ENCODE data around the gene NOD1.
A peak's percentile ranks its signal among the peaks of the same experiment; 100 is the strongest.
"Not testable (repeated sequence)": the region's sequence is repeated elsewhere in the genome, so short reads cannot be mapped to it uniquely, and the experiment has no call there.

Gene NOD1

DNA sequence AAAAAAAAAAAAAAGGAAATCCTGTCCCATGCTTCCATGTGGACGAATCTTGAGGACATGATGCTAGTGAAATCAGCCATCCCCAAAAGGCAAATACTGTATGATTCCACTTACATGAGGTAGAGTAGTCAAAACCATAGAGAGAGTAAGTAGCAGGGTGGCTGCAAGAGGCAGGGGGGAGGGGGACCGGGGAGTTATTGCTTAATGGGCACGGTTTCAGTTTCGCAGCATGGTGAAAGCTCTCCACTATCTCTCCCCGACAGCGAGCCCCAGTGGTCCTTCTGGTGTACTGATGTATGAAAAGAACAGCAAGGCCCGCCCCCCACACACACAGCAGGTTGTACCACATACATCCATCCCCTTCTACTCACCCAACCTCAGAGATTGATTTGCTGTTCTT, 32.8 kb downstream of the NOD1 start:
- peak; percentile 69 for DNase-seq

DNA sequence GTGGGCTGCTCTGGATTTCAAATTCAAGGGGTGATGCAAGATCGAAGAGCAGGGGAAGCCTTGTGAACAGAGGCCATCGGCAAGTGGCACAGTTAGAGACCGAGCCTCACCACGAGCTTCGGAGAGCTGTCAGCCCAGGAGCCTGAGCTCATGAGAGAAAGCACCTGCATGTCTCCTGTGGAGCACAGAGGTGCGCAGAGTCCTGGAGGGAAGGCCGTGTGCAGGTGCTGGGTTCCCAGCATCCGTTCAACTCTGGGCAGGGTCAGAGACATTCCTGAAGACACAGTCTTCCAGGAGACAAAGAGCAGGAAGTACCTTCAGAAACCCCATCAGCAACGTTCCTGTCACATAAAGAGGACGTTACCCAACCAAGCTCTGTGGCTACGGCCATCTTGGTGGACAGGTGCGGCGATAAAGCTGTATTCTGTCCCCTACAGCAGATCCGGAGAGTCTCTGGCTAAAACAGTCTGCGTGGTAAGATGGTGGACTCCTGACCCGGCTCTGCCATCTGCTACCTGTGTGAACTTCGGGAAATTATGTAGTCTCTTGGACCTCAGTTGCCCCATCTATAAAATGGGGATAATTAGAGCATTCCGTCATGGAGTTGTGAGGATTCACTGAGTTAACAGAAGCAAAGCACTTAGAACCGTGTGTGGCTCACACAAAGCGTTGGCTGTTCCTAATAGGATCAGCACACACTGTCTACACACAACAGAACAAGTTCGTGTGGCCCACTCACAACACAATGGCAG, 40.6 kb downstream of the NOD1 start:
- DNase-seq, result no peak

DNA sequence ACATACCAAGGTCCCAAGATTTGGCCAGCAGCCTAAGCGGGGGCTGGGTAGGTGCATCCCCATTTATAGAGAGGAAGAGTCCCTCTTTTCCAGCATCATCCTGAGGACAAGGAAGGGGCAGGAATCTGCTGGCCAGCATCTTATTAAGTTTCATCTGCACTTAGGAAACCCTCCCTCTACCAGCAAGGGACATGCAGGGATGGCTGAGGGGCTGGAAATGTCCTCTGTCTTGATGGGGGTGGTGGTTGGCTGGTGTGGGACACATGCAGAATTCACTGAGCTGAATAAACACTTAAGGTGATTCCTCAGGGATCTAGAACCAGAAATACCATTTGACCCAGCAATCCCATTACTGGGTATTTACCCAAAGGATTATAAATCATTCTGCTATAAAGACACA, 42.1 kb downstream of the NOD1 start:
- DNase-seq, result no peak

DNA sequence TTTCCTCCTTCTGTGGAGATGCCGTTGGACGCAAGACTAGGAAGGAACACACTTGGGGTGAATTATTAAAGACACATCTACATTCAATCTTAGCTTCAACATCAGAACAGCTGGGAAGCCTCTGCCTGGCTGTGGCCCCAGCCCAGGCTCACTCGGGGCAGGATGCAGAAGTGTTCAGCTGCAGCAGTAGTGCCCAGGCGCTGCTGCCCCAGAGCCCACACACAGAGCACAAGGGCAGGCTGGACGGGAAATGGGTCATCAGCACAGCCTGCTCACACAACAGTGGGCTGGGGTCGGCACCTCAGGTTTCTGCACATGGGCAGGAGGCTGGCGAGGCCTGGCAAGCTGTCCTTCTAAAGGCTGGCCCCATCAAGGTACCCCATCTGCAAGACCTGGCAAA, 42.5 kb downstream of the NOD1 start:
- DNase-seq, result no peak

DNA sequence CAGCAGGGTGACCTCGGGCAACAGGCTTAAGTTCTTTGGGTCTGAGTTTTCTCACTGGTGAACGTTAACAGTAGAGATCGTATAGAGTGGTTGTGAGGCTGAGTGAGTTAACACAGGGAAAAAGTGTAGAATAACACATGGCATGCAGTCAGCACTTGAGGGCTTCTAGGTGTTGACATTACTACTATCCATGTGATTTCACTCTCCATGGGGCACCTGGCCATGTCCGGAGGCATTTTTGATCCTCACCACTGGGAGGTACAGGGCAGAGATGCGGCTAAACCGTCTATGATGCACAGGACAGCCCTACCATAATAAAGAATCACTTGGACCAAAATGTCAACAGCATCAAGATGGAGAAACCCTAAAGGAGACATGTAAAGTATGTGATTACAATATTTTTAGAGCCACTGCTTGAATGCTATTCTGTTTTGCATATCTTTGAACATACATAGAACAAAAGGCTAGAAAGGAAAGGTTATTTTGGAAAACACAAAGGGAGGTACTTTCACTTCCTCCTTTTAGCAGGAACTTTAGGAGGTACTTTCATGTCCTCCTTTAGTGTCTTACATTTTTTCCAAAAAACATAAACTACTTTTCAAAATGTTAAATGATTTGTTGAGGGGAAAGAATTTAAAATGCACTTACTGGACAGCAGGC, 44.3 kb downstream of the NOD1 start:
- no peak for DNase-seq

DNA sequence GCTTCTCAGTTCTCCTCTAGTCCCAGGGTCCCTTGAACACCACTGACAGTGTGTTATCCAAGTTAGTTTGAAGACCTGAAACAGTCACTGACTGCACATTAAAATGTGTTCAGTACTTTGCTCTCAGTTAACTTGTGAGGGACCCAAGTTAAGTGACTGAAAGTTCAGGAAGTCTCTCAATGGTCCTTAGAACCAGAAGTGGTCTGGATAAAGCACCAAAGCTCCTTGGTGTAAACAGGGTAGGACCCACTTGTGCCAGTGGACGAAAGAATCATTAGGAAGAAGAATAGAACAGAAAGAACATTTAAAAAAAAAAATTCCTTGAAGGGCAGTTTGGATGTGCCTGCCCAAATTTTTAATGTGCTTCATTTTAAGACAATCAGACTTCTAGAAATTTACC, 45.1 kb downstream of the NOD1 start:
- no peak for DNase-seq

DNA sequence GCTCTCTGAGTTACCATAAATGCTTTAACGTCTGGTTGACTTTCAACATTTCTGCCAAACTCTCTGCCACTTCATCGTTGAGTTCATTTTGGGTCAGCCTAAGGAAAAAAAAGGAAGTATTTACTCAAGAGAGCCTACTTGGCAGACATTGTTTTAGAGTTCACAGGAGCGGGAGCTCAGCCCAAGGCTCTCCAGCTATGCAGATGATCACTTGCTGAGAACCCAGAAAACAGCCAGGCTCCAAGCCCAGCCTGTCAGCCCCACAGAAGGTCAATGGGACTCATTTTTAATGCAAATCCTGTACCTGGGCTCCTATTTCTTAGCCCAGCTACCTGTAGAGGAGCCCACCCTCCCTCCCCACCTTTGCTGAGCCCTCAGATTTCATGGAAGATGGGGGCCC, 45.5 kb downstream of the NOD1 start:
- DNase-seq, result no peak

DNA sequence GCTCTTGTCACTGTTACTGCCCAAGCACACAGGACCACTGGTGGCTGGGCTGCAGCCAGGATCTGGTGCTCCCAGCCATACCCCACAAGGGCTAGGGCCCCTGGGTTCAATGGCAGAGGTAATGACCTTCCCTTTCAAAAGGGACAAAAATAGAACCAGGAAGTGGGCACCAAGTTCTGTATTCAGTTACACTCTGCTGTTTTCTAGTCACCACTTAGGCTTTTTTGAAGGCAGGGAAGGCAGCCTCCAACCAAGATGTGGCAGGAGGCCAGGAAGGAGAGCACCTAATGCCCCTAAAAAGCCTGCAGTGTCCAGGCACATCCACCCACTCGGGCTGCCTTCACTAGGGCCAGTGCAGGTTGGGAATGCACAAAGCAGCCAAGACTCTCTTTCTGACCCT, 47.8 kb downstream of the NOD1 start:
- DNase-seq, result no peak

DNA sequence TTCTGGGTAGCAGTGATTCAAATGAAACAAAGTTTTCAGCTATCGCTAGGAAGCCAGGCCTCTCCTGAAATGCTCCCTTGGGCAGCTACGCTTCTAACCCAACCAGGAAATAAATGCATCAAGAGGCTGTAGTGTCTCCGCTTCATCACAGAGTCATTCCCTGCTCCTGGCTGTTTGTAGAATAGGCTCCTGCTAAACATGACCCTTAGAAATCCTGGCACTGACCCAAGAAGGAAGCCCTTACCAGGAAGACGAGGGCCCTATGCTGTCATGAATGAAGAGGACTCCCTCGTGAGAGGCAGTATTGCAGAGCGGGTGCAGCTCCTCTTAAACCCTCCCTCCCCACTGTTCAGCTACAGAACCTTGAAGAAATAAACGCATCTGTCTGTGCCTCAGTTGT, 48.3 kb downstream of the NOD1 start:
- DNase-seq, result no peak

DNA sequence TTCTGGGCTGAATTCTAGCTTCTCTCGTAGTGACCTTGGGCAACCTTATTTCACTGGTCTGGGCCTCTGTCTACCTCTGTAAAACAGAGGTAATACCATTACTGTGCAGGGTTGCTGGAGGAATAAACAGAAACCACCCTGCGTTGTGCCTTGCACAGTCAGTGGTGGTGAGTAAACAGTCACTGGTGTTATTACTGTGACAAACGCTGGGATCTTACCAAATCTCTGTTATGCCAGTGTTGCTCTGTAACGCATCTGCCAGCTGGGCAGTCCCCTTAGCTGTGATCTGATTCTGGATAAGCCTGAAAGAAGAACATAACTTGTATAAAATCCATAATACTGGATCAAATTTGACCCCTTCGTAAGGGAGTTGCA, 49.4 kb downstream of the NOD1 start:
- DNase-seq, result no peak

DNA sequence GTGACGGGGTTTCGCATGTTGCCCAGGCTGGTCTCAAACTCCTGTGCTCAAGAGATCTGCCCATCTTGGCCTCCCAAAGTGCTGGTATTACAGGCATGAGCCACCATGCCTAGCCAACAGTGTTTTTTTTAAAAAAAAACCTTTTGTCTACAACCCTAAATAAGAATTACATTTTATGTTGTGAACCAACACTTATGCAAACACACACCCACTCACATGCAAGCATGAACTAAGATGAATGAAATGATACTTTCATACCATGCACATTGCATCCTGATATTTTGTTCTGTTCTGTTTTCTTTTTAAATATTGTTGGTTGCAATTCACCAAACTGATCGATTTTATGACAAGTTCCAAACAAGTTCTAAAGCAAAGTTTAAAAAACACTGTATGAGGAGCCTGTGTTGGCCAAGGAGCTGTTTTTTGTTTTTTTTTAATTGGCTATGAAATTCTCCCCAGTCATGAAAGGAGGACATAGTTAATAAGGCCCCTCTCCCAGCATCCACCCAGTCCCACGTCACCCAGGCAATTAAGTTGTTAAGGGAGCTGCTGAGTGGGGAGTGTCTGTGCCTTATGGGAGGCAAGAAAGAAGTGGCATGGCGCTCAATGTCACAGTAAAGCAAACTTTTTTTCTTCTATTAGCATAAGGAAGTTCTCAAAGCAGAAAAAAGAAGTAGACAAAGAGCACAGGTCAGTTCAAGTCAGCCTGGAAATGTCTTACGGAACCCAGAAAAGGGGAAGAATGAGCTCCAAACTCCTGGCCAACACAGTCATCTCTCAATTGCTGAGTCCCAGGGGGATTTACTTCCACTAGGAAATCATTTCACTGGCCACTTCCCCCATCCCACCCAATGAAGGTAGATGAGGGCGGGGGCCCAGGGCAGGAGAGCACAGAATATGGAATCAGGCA, 50.1 kb downstream of the NOD1 start:
- DNase-seq, result no peak

DNA sequence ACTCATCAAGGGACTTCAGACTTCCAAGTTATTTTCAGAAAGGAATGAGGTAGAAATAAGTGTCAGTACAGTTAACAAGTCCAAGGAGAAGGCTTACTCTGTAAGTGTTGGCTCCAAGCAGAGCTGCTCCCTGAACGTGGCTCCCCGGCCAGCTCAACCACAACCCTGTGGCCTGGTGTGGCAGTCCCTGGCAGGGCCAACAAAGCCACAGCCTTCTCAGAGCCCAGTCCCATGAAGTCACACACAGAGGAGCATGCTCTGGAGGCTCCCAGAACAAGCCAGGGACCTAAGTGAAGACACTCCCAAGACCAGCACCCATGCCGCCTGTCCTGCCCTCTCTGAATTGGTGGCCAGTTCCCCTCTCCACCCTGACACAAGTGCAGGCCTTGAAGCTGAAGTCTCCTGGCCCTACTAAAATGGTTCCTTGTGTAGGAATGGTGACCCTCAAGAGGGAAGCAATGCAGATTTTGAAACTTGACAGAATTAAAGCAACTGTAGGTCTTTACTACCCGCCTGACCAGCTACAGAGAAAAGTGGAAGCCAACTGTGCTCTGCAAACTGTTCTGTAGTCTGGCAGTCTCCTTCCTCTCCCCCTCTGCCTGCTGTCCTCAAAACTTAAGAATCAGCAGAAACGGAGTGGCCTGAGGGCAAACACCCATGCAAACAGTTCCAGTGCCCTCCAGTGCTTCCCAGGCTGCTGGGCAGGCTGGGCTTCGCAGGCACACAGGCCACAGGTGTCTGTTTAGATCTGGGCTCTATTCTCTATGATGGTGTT, 51.1 kb downstream of the NOD1 start:
- no peak for DNase-seq

DNA sequence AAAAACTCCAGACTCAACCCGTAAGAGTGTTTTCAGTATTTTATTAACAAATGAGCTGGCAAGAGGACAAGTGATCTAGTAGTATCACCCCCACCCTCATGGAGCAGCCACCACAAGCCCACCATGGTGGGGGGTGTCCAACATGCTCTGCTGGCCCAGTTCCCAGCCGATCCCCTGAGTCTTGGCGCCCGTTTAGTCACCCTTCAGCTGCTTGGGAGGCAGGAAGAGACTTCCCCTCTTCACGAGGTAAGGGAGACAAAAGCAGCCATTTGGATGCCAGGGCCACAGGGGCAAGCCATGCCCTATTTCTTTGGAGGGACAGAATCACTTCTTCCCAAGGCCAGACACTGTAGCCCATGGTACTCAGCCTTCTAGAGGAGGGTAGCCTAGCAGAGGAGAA, 54.1 kb downstream of the NOD1 start:
- DNase-seq, result no peak

DNA sequence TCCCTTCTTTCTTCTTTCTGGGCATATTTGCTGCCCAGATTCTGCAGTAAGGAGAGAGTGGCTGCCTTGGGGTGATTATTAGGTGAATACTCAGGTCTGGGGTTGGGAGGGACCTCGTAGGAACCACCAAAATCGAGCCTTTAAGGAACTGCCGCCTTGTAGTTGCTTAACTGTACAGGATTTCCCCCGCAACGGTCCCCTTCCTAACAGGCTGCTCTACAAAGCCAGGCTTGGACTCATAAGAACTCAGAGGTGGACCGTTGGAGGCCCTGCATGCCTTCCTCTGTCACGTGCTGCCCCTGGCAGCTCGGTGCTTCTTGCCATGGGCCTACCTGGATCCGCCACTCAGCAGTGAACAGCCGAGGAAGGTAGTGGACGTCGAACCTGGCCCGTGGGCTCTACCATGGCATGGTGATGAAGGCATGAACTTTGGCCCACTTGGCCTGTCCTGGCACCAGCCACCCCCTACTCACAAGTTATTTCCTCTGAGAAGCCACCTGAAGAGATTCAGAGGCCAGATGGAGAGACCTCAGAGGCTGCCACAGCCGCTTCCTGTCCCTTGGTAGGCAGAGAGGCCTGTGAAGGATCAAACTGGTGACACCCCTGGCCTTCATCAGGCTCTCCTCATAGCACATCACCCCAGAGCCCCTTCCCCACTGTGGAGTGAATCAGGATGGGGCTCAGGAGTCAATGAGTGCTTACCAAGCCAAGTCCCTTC, 54.6 kb downstream of the NOD1 start:
- DNase-seq, result no peak

DNA sequence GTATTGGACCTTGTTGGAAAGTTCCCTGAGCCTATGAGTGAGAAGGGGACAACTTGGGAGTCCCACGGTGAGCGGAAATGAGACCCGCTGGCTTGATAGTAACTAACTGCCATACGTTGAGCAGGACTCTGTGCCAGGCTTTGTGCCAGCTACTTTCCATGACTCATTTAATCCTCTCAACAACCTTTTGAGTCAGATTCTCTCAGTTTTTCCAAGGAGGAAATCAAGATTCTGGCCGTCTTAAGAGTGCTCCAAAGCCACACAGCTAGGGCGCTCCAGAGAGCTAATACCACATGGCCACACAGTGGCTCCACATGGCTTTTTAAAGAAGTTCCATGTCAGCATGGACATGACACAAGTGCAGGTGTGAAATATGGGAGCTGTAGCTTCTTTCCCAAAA, 55.7 kb downstream of the NOD1 start:
- no peak for DNase-seq

DNA sequence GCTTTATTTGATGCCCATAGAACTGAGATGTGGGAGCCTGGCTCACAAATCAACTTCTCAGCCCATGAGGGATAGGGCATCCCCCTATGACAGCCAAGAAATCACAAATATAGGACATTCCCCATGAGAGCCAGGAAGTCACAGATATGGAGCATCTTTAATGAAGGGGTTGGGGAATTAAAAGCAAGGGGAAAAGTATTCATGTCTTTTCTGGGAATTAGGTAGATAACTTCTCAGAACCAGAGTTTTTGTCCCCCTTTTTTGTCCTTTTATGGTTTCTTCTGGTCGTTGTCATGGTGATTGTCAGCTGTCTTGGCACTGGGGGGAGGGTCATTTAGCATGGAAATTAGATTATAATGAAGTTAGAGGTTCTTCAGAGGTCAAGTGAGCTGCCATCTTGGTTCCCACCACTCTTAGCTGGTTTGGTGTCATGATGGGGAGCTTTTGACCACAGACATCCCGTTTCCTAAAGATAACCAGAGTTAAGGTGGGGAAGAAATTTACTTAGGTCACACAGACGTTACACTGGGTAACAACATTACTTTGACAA, 56.9 kb downstream of the NOD1 start:
- no peak for DNase-seq

DNA sequence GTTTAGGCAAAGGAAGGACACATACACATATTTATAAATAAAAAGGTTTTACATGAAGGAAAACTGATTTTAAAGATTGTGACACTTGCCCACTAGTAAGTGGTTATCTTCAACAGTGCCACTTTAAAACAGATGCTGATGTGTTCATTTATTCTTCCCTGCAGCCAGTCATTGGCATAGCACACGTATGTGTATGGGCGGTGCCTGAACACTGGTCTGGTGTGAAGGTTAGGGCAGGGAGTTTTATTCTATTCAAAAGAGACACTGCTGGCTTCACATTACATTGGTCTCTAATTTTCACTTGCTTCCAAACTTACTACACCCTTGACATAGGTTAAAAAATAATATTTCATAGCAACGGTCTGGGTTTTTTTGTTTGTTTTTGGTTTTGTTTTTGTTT, 57.9 kb downstream of the NOD1 start:
- no peak for DNase-seq

DNA sequence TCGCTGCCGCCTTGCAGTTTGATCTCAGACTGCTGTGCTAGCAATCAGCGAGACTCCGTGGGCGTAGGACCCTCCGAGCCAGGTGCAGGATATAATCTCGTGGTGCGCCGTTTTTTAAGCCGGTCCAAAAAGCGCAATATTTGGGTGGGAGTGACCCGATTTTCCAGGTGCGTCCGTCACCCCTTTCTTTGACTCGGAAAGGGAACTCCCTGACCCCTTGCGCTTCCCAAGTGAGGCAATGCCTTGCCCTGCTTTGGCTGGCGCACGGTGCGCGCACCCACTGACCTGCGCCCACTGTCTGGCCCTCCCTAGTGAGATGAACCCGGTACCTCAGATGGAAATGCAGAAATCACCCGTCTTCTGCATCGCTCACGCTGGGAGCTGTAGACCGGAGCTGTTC, 58.5 kb downstream of the NOD1 start:
- DNase-seq, result not testable (repeated sequence)

DNA sequence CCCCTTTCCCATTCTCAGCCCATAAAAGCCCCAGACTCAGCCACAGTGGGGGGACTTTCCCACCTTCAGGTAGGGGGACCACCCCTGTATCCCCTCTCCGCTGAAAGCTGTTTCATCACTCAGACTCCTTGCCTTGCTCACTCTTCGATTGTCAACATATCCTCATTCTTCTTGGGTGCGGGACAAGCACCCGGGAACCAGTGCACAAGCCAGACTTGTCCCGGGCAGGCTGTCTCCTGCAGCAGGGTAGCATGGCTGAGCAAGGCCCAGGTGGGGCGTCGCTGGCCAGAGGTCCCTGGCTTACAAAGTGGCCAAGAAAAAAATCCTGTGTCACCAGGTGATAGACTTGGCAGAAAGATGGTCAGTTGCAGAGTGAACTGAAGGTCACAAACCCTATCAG, 64.7 kb downstream of the NOD1 start:
- no peak for DNase-seq

DNA sequence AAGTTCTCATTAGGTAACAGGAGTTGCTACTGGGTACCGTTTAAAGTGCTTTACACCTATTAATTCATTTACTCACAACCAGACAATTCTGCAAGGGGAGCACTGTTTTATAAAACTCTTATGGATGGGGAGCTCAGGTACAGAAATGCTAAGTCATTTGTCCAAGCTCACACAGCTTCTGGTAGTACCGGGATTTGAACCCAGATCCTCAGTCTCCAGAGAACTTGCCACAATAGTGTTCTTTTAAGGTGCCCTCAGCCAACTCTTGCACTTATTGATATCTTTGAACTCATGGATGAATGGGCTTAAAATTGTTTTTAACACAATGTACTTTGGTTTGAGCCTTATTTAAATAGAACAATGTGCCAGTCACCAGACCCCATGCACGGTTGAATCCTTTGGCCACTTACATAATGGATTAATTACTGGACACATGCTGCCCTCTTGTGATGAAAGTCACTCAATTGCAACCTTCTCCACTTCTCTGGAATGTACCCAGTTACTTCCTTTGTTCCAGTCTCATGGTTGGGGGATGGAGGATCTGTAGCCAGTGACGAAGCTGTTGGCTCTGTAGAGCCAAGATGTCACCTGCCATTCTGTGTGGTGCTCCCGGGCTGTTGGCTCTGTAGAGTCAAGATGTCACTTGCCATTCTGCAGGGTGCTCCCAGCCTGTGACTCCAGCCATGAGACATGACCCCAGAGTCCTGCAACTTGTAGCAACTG, 65.6 kb downstream of the NOD1 start:
- DNase-seq, result no peak

DNA sequence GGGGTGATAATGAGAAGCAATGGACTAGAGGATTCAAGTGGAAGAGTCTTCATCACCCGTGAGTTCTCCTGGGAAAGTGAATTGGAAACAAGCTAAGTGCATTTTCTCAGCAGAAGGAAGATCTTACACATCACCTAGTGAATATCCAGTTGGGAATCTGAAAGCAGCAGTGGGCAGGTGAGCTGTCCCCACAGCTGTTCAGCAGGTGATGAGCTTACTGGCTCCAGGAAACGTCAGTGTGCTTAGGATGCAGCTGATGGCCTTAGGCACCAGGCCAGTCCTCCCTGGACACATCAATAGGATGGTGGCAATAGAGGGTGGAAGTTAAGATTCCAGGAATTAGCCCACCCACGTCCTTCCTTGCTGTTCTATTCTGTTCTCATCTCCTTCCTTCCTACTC, 66.7 kb downstream of the NOD1 start:
- DNase-seq, result no peak
